ENCODE measurements around the gene YIPF2.

Gene YIPF2

GRCh38 chr19:10920781-10921180 is 7.7 kb downstream of the YIPF2 start:
- DNase-seq (ENCODE audit: low read depth in 1 of 2, low spot score in 1 of 2) = no peak
- H3K27me3 ChIP-seq (ENCODE audit: insufficient read depth, poor library complexity, severe bottlenecking) = no peaks in the 10 kb centered on the region
- H3K4me3 ChIP-seq (replicated peaks; ENCODE audit: insufficient read depth, low read length) = no peak overlapping the region
- TF ChIP-seq POLR2AphosphoS5 (IDR thresholded peaks at IDR 0.05; ENCODE audit: low read depth) (0 out of 2 replicates have a peak, but pooled peaks have one; percentile 11), SPI1 (IDR thresholded peaks at IDR 0.05; ENCODE audit: borderline replicate concordance, low read depth) (no peak)
- no peak overlapping the region for H3K27ac ChIP-seq (replicated peaks)

- no peak overlapping the region for H3K4me3 ChIP-seq (replicated peaks; ENCODE audit: insufficient read depth, low read length)
- H3K27me3 ChIP-seq (ENCODE audit: insufficient read depth, poor library complexity, severe bottlenecking) = no peaks in the 10 kb centered on the region
- DNase-seq (ENCODE audit: low read depth in 1 of 2, low spot score in 1 of 2) = no peak
- H3K27ac ChIP-seq (replicated peaks) = no peak overlapping the region
- TF ChIP-seq SPI1 (IDR thresholded peaks at IDR 0.05; ENCODE audit: borderline replicate concordance, low read depth) = no peak
- no peak for TF ChIP-seq GABPA (IDR thresholded peaks at IDR 0.05; ENCODE audit: low read depth)
- TF ChIP-seq REST (IDR thresholded peaks at IDR 0.05; ENCODE audit: insufficient replicate concordance, low read depth) = no peak
- no peak for TF ChIP-seq POLR2AphosphoS5 (IDR thresholded peaks at IDR 0.05; ENCODE audit: low read depth)
- TF ChIP-seq CTCF (IDR thresholded peaks at IDR 0.05; ENCODE audit: insufficient read depth, low read length) = no peak
Measured at GRCh38 chr19:10920288-10920655, 8.2 kb downstream of the YIPF2 start.

GRCh38 chr19:10919352-10920287 is 8.8 kb downstream of the YIPF2 start:
- H3K27me3 ChIP-seq (ENCODE audit: insufficient read depth, poor library complexity, severe bottlenecking) = no peaks in the 10 kb centered on the region
- no peak overlapping the region for H3K27ac ChIP-seq (replicated peaks)
- DNase-seq (ENCODE audit: low read depth in 1 of 2, low spot score in 1 of 2) = no peak
- no peak for TF ChIP-seq POLR2AphosphoS5 (IDR thresholded peaks at IDR 0.05; ENCODE audit: low read depth)
- no peak for TF ChIP-seq REST (IDR thresholded peaks at IDR 0.05; ENCODE audit: insufficient replicate concordance, low read depth)
- TF ChIP-seq SPI1 (IDR thresholded peaks at IDR 0.05; ENCODE audit: borderline replicate concordance, low read depth) = no peak
- TF ChIP-seq CTCF (IDR thresholded peaks at IDR 0.05; ENCODE audit: insufficient read depth, low read length) = no peak
- no peak for TF ChIP-seq GABPA (IDR thresholded peaks at IDR 0.05; ENCODE audit: low read depth)
- no peak overlapping the region for H3K4me3 ChIP-seq (replicated peaks; ENCODE audit: insufficient read depth, low read length)

- Histone ChIP-seq H3K27ac (replicated peaks) (no peak overlapping the region), H3K4me3 (replicated peaks; ENCODE audit: insufficient read depth, low read length) (no peak overlapping the region), H3K27me3 (ENCODE audit: insufficient read depth, poor library complexity, severe bottlenecking) (no peaks in the 10 kb centered on the region)
- TF ChIP-seq CTCF (IDR thresholded peaks at IDR 0.05; ENCODE audit: insufficient read depth, low read length) = no peak
- no peak for TF ChIP-seq SPI1 (IDR thresholded peaks at IDR 0.05; ENCODE audit: borderline replicate concordance, low read depth)
- no peak for TF ChIP-seq GABPA (IDR thresholded peaks at IDR 0.05; ENCODE audit: low read depth)
- TF ChIP-seq POLR2AphosphoS5 (IDR thresholded peaks at IDR 0.05; ENCODE audit: low read depth) = no peak
- TF ChIP-seq REST (IDR thresholded peaks at IDR 0.05; ENCODE audit: insufficient replicate concordance, low read depth) = no peak
- no peak for DNase-seq (ENCODE audit: low read depth in 1 of 2, low spot score in 1 of 2)
Measured at GRCh38 chr19:10918359-10918758, 10.1 kb downstream of the YIPF2 start.

Data from HL-60 (cell line).